Activated CD4-positive, alpha-beta T cell treated with anti-CD3 and anti-CD28 coated beads, Interleukin-2, amount 10 ng/mL, durations not matched to agents 7 days and 5 days (primary cell): ENCODE data around the gene AKAP1. TPM values are rescaled to one million over a fixed set of nuclear protein-coding genes. Genes with fewer than 3 reads are reported as not detected.
"Not testable (repeated sequence)": the region's sequence is repeated elsewhere in the genome, so short reads cannot be mapped to it uniquely, and the experiment has no call there.

ENCODE experiments used
- CTCF ChIA-PET: fragments of 350-600 bp; sonication (Branson Sonifier 250); formaldehyde crosslinking; loops from one replicate; lab custom pipeline; 2021; ENCODE audit warnings: antibody characterized with exemption; lab: Charles Lee
- POLR2A ChIA-PET: fragments of 350-600 bp; sonication (Branson Sonifier 250); formaldehyde crosslinking; loops from one replicate; lab custom pipeline; 2021; ENCODE audit warnings: antibody characterized with exemption; lab: Charles Lee
- DNase-seq: peaks from one replicate; pipeline ENCODE4 v3.0.0-alpha.2; 2020
- H3K27ac Mint-ChIP-seq: one replicate; pipeline ENCODE4 v1.8.0; 2021; ENCODE audit warnings: mild to moderate bottlenecking, moderate library complexity, mixed read lengths
- H3K27me3 Mint-ChIP-seq: one replicate; pipeline ENCODE4 v1.8.0; 2021; ENCODE audit warnings: mixed read lengths
- H3K36me3 Mint-ChIP-seq: one replicate; pipeline ENCODE4 v1.8.0; 2021; ENCODE audit warnings: low read depth, mixed read lengths
- H3K4me1 Mint-ChIP-seq: one replicate; pipeline ENCODE4 v1.8.0; 2021; ENCODE audit warnings: mixed read lengths
- H3K4me3 Mint-ChIP-seq: one replicate; pipeline ENCODE4 v1.8.0; 2021; ENCODE audit warnings: mild to moderate bottlenecking, moderate library complexity, mixed read lengths
- H3K9me3 Mint-ChIP-seq: one replicate; pipeline ENCODE4 v1.8.0; 2021; ENCODE audit warnings: mixed read lengths
- total RNA-seq, 2 experiments: library from RNA; stranded (reverse); gene quantifications; one replicate each; pipeline ENCODE4 v1.2.3, GENCODE V29; 2021

Gene AKAP1
- total RNA-seq, 2 experiments from 2014 or later = 25.4 to 29.7 TPM

DNA sequence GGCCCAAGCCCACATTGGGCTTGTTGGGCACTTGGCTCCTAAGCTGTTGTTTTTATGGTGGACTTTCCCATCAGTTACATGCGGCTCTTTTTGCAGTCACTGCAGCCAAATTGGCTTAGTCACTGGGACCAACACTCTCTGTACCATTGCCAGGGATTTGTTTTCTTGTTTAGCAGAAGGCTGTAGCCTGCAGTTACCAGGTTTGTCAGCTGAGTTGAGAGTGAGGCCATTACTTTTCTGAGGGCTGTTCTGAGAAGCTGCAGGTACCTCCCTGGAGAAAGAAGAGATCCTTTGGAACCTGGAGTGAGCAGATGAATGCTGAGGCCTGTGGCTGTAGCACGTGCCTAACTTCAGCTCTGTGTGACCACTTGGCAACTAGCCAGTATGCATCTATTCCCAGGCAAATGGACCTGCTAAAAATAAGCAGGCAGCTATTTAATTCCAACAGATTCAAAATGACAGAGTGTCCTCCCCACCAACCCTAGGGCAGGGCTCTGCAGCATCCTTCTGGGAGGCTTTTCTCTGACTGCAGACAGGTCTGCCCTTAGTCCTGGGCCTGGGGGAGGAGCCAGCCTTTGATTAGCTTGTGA, 12.9 kb downstream of the AKAP1 start:
- no peaks in the 10 kb centered on the region for H3K36me3 Mint-ChIP-seq
- DNase-seq = no peak
- H3K27ac Mint-ChIP-seq = no peak overlapping the region
- no peaks in the 10 kb centered on the region for H3K27me3 Mint-ChIP-seq
- ChIA-PET CTCF (no interaction called here), POLR2A (no interaction called here)
- H3K4me1 Mint-ChIP-seq = peaks cover 11% of the 10 kb centered on the region
- H3K9me3 Mint-ChIP-seq = no peaks in the 10 kb centered on the region
- no peak overlapping the region for H3K4me3 Mint-ChIP-seq

DNA sequence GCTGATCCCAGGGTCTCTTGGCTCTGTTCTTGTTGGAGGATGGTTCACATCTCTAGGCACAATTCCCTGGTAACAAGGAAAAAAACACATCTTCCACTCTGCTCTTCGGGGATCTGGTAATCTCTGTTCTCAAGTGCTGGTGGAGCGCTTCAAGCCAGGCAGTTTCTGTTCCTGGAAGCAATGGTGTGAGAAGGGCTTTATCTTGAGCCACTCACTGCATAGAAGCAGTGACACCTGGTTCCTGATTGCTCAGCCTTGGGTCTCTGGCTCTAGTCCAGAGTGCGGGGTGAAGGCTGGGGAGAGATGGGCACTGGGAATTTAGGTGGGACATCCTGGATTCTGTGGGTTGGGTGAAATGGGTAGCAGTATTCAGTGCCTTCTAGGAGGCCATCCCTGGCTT, 14.1 kb downstream of the AKAP1 start:
- no peak for DNase-seq
- Mint-ChIP-seq H3K36me3 (no peaks in the 10 kb centered on the region), H3K9me3 (no peaks in the 10 kb centered on the region), H3K27ac (no peak overlapping the region), H3K4me1 (peaks cover 13% of the 10 kb centered on the region), H3K4me3 (no peak overlapping the region), H3K27me3 (no peaks in the 10 kb centered on the region)
- CTCF ChIA-PET = no interaction called here
- POLR2A ChIA-PET = no interaction called here

DNA sequence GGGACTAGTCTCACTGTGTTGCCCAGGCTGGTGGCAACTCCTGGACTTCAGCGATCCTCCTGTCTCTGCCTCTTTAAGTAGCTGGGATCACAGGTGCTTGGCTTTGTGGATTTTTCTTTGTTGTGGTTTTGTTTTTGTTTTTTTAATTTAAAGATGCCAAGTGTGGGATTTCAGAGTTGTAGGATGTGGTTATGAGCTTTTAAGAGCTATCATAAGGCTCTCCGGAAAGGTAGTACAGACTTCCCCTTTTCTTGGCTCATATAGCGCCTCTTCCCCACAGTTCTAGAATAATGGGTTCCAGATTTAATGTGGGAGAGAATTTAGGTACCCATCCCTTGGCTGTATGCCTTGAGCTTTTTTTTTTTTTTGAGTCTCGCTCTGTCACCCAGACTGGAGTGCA, 17.1 kb downstream of the AKAP1 start:
- no peaks in the 10 kb centered on the region for H3K36me3 Mint-ChIP-seq
- POLR2A ChIA-PET = no interaction called here
- no peaks in the 10 kb centered on the region for H3K27me3 Mint-ChIP-seq
- H3K9me3 Mint-ChIP-seq = no peaks in the 10 kb centered on the region
- CTCF ChIA-PET = interaction anchor here (0.6 to 1.1 kb wide), 4 partner anchors 12 to 250 kb away, joined by 3 to 5 read pairs (median 4); partner anchors contain the start of gene AKAP1
- peaks cover 13% of the 10 kb centered on the region for H3K4me1 Mint-ChIP-seq
- H3K4me3 Mint-ChIP-seq = no peak overlapping the region
- DNase-seq = no peak
- no peak overlapping the region for H3K27ac Mint-ChIP-seq

DNA sequence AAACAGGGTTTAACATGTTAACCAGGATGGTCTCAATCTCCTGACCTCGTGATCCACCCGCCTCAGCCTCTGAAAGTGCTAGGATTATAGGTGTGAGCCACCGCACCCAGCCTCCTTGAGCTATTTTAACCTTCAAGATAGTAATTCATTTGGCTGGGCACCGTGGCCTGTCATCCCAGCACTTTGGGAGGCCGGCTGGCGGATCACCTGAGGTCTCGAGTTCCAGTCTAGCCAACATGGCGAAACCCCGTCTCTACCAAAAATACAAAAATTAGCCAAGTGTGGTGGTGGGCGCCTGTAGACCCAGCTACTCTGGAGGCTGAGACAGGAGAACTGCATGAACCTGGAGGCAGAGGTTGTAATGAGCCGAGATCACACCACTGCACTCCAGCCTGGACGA, 17.6 kb downstream of the AKAP1 start:
- H3K9me3 Mint-ChIP-seq, POLR2A ChIA-PET, H3K27ac Mint-ChIP-seq, DNase-seq, H3K27me3 Mint-ChIP-seq, H3K4me3 Mint-ChIP-seq, H3K36me3 Mint-ChIP-seq: not testable (repeated sequence)
- CTCF ChIA-PET = interaction anchor here (0.6 to 1.1 kb wide), 3 partner anchors 18 to 250 kb away, joined by 3 to 5 read pairs (median 4); partner anchors contain the start of gene AKAP1
- H3K4me1 Mint-ChIP-seq = peaks cover 13% of the 10 kb centered on the region

DNA sequence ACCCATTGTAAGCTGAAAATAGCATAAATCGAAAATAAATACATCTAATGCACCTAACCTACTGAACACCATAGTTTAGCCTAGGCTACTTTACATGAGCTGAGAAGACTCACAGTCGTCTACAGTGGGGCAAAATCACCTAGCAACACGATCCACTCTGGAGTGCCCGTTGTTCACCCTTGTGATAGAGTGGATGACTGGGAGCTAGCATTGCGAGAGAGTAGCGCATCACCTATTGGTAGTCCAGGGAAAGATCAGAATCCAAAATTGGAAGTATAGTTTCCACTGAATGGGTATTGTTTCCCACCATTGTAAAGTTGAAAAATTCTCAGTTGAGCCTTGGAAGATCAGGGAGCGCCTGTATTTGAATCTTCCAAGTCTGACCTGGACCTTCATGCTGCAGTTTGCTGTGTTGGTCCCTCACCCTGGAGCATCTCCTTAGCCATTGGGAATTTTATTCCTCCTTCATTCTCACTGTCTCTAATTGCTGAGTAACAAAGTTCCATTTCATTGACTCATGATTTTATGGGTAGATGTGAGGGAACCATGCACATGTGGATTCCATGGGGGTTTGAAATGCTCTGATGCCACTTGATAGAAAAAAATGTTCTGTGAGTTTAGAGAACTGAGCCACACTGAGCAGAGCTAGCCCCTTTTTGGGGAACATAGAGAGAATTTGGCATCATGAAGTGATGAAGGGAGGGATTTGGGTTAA, 19.6 kb downstream of the AKAP1 start:
- no peak for DNase-seq
- Mint-ChIP-seq H3K27ac (no peak overlapping the region), H3K9me3 (no peaks in the 10 kb centered on the region), H3K4me1 (peaks cover 13% of the 10 kb centered on the region), H3K4me3 (no peak overlapping the region), H3K36me3 (no peaks in the 10 kb centered on the region), H3K27me3 (no peaks in the 10 kb centered on the region)
- ChIA-PET CTCF (interaction anchor here (1.3 kb wide), 1 partner anchor 19 kb away, joined by 3 read pairs; the partner anchor contains the start of gene AKAP1), POLR2A (no interaction called here)

DNA sequence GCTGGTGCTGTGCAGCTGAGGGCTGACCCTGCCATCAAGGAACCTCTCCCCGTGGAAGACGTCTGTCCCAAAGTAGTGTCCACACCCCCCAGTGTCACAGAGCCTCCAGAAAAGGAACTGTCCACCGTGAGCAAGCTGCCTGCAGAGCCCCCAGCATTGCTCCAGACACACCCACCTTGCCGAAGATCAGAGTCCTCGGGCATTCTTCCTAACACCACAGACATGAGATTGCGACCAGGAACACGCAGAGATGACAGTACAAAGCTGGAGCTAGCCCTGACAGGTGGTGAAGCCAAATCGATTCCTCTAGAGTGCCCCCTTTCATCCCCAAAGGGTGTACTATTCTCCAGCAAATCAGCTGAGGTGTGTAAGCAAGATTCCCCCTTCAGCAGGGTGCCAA, 20.5 kb downstream of the AKAP1 start:
- no peaks in the 10 kb centered on the region for H3K27me3 Mint-ChIP-seq
- POLR2A ChIA-PET = no interaction called here
- H3K4me3 Mint-ChIP-seq = no peak overlapping the region

DNA sequence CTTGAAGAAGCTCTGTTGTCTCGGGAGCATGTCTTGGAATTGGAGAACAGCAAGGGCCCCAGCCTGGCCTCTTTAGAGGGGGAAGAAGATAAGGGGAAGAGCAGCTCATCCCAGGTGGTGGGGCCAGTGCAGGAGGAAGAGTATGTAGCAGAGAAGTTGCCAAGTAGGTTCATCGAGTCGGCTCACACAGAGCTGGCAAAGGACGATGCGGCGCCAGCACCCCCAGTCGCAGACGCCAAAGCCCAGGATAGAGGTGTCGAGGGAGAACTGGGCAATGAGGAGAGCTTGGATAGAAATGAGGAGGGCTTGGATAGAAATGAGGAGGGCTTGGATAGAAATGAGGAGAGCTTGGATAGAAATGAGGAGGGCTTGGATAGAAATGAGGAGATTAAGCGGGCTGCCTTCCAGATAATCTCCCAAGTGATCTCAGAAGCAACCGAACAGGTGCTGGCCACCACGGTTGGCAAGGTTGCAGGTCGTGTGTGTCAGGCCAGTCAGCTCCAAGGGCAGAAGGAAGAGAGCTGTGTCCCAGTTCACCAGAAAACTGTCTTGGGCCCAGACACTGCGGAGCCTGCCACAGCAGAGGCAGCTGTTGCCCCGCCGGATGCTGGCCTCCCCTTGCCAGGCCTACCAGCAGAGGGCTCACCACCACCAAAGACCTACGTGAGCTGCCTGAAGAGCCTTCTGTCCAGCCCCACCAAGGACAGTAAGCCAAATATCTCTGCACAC, 21.2 kb downstream of the AKAP1 start:
- Mint-ChIP-seq H3K27ac (no peak overlapping the region), H3K4me1 (peaks cover 13% of the 10 kb centered on the region), H3K9me3 (no peaks in the 10 kb centered on the region), H3K4me3 (no peak overlapping the region), H3K27me3 (no peaks in the 10 kb centered on the region), H3K36me3 (no peaks in the 10 kb centered on the region)
- ChIA-PET CTCF (interaction anchor here (1.1 to 1.3 kb wide), 4 partner anchors 10 to 137 kb away, joined by 3 read pairs; partner anchors contain the start of gene AKAP1), POLR2A (no interaction called here)
- DNase-seq = no peak

More for the DNA sequence above, 20.5 kb downstream of the AKAP1 start:
- H3K36me3 Mint-ChIP-seq = no peaks in the 10 kb centered on the region
- H3K9me3 Mint-ChIP-seq = no peaks in the 10 kb centered on the region
- no peak for DNase-seq
- H3K27ac Mint-ChIP-seq = no peak overlapping the region
- CTCF ChIA-PET = interaction anchor here (1.1 to 1.3 kb wide), 4 partner anchors 9 to 138 kb away, joined by 3 read pairs; partner anchors contain the start of gene AKAP1
- H3K4me1 Mint-ChIP-seq = peaks cover 13% of the 10 kb centered on the region

DNA sequence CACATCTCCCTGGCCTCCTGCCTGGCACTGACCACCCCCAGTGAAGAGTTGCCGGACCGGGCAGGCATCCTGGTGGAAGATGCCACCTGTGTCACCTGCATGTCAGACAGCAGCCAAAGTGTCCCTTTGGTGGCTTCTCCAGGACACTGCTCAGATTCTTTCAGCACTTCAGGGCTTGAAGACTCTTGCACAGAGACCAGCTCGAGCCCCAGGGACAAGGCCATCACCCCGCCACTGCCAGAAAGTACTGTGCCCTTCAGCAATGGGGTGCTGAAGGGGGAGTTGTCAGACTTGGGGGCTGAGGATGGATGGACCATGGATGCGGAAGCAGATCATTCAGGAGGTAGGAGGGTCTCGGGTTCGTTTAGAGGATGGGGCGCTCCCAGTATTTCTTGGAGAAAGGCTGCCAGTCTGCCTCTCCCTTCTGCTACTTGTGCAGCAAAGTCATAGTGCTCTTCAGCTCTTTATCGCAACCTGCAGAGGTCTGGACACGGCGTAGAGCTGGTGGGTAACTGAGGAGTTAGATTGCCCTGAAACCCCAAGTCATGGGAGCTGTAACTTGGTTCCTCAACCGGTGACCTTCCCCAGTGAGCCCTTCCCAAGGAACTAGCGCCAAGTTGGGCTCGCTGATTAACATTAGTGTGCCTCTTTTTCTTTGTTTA, 21.9 kb downstream of the AKAP1 start:
- Mint-ChIP-seq H3K36me3 (no peaks in the 10 kb centered on the region), H3K4me1 (peaks cover 7% of the 10 kb centered on the region), H3K27me3 (no peaks in the 10 kb centered on the region), H3K9me3 (no peaks in the 10 kb centered on the region), H3K27ac (no peak overlapping the region), H3K4me3 (no peak overlapping the region)
- CTCF ChIA-PET = interaction anchor here (1.0 to 1.1 kb wide), 3 partner anchors 10 to 565 kb away, joined by 3 read pairs; no protein-coding TSS in a partner anchor
- POLR2A ChIA-PET = interaction anchor here (0.5 kb wide), 1 partner anchor 407 kb away, joined by 5 read pairs; no protein-coding TSS in a partner anchor
- no peak for DNase-seq

DNA sequence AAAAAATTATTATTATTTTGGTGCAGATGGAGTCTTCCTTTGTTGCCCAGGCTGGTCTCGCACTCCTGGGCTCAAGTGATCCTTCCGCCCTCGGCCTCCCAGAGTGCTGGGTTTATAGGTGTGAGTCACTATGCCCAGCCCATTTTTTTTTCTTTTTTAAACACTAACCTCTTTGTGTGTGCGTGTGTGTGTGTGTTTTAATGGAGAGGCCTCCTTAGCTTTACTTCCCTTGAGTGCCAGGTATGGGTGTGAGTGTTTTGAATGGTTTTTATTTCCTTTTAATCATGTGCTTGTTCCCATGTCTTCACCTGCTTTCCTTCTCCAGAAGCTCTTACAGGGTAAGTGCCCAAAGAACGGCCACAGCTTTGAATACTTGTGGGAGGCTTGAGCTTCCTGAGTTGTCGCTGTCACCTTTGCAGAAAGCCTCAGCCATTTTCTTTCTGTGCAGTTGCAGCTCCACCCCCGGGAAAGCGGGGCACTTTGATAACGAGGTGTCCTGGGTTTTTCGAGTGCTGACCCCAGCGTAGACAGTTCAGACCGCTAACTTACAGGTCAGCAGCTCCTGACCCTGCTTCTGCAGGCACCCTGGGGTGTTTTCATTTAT, 22.6 kb downstream of the AKAP1 start:
- CTCF ChIA-PET = interaction anchor here (1.0 kb wide), 1 partner anchor 564 kb away, joined by 3 read pairs; no protein-coding TSS in a partner anchor
- POLR2A ChIA-PET = interaction anchor here (0.5 kb wide), 1 partner anchor 407 kb away, joined by 5 read pairs; no protein-coding TSS in a partner anchor
- Mint-ChIP-seq H3K27ac (no peak overlapping the region), H3K4me3 (no peak overlapping the region), H3K4me1 (peaks cover 3% of the 10 kb centered on the region), H3K36me3 (no peaks in the 10 kb centered on the region), H3K9me3 (no peaks in the 10 kb centered on the region), H3K27me3 (no peaks in the 10 kb centered on the region)
- no peak for DNase-seq

DNA sequence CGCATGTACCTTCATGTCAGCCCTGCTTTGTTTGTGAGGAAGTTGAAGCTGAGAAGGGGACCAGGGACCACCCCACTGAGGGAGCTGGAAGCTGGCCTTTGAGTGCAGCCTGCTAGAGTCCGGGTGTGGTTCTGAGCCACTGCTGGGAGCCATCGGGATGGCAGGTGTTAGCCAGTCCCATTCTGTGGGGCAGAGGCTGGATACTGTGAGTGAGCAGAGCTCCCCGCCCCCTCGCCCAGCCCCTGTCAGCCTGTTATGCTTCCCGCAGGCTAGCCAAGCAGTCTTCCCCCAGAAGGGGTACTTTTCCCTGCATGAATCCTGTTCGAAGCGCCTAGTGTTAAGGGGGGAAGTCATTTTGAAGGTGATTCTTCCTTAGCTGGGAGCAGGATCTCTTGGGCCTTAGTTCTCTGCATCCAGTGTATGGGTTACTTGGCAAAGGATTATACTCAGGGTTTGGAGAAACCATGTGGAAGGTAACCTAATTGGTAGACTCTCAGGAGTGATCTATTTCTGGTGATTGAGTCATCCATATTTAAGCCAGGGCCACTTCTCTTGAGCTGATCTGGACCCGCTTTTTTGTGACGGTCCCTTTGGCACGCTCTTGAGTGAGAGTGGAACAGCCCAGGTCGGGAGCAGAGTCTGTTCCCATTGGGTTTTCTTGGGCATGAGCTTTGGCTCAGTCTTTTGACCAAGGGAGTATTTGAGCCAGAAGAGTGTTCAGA, 23.8 kb downstream of the AKAP1 start:
- ChIA-PET POLR2A (no interaction called here), CTCF (interaction anchor here (0.6 to 1.0 kb wide), 2 partner anchors 13 to 30 kb away, joined by 3 read pairs; no protein-coding TSS in a partner anchor)
- Mint-ChIP-seq H3K4me1 (no peaks in the 10 kb centered on the region), H3K4me3 (no peak overlapping the region), H3K27ac (no peak overlapping the region), H3K9me3 (no peaks in the 10 kb centered on the region), H3K27me3 (no peaks in the 10 kb centered on the region), H3K36me3 (no peaks in the 10 kb centered on the region)
- no peak for DNase-seq

DNA sequence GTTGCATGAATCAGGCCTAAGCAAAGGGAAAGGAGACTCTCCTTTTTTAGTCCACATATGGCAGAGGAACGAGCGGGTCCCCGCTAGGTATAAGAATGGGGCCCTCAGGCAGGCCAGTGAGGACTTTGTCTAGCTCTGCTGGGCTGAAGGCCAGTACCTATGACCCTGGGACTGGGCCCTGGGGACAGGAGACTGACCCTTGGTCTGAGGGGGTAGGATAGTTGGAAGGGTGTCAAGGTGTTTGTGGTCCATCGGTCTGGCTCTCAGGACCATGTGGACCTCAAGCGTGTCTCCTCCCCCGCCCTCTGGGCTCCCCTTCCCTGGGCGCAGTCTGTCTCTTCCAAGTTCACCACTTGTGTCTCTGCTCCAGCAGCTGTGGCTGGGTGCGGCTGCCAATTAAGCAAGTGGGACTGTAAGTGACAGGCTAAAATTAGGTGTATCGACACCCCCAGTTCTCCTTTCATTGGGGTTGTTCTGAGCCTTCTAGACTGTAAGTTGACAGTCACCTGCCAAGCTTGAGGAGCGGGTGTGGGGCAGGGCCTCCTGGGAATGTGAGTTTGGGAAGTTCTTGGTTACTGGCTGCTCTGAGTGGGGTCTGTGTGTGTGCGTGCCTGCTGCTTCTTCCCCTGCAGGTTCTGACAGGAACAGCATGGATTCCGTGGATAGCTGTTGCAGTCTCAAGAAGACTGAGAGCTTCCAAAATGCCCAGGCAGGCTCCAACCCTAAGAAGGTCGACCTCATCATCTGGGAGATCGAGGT, 24.5 kb downstream of the AKAP1 start:
- Mint-ChIP-seq H3K36me3 (peaks cover 3% of the 10 kb centered on the region), H3K4me3 (no peak overlapping the region), H3K9me3 (no peaks in the 10 kb centered on the region), H3K4me1 (no peaks in the 10 kb centered on the region), H3K27me3 (no peaks in the 10 kb centered on the region), H3K27ac (no peak overlapping the region)
- POLR2A ChIA-PET = no interaction called here
- CTCF ChIA-PET = interaction anchor here (0.6 kb wide), 1 partner anchor 29 kb away, joined by 3 read pairs; no protein-coding TSS in a partner anchor
- DNase-seq = no peak
